ENCODE data around the gene RAI1.

RAI1 gene

DNA sequence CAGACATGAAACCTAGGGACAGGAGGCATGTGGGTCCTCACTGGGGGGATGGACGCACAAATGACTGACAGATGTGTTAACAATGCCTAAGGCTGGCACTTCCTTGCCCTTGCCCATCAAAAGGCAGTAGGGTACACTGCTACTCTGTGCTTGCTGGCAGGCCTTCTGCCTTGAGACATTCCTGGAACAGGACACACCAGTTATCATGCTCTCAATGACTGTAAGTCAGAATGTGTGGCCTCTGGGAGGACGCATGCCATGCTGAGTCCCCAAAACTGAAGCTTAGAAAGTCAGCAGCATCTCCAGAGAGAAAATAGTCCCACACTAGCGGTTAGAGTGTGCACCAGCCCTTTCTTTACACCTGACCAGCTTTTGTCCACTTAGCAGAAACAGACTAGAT, 171.7 kb downstream of the RAI1 start:
- DNase-seq (ENCODE audit: extremely low spot score): no peak
- ChIA-PET CTCF (interaction anchor here (0.8 to 1.5 kb wide), 6 partner anchors 9 to 66 kb away, joined by 3 to 8 read pairs (median 4); partner anchors contain the start of gene SREBF1), POLR2A (no interaction called here)
- TF ChIP-seq, protein P1, sequence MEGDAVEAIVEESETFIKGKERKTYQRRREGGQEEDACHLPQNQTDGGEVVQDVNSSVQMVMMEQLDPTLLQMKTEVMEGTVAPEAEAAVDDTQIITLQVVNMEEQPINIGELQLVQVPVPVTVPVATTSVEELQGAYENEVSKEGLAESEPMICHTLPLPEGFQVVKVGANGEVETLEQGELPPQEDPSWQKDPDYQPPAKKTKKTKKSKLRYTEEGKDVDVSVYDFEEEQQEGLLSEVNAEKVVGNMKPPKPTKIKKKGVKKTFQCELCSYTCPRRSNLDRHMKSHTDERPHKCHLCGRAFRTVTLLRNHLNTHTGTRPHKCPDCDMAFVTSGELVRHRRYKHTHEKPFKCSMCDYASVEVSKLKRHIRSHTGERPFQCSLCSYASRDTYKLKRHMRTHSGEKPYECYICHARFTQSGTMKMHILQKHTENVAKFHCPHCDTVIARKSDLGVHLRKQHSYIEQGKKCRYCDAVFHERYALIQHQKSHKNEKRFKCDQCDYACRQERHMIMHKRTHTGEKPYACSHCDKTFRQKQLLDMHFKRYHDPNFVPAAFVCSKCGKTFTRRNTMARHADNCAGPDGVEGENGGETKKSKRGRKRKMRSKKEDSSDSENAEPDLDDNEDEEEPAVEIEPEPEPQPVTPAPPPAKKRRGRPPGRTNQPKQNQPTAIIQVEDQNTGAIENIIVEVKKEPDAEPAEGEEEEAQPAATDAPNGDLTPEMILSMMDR (IDR thresholded peaks at IDR 0.05; ENCODE audit: control extremely low read depth, extremely low read depth, low read depth, missing control alignments): no peak

DNA sequence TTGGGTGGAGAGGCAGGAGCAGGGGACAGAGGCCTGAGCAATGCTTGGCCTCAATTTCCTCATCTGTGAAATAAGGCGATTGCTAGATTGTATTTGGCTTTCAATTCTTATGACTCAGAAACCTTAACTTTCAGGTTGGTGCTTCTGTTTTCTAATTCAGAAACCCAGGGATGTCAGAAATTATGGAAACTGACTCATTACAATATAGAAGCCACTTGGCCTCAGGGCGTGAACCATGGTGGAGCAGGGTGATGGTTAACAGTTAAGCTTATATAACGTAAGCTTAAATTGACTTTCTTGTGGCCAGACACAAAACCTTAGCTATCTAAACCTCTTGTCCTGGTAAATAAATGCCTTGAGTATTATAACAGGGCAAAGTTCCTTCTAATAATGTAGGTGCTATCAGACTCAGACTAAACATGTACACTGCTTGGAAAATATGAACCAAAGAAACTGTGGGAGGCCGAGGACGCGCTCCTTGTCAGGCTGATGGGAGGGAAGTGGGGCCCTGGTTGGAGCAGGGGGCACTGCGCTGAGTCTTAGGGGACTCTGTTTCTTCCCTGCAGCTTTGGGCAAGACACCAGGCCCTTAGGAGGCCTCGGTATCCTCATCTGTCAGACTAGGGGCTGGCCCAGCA, 172.7 kb downstream of the RAI1 start:
- ChIA-PET CTCF (interaction anchor here (0.8 to 1.7 kb wide), 9 partner anchors 8 to 179 kb away, joined by 3 to 8 read pairs (median 4); no protein-coding TSS in a partner anchor), POLR2A (no interaction called here)
- TF ChIP-seq, protein P1 (IDR thresholded peaks at IDR 0.05; ENCODE audit: control extremely low read depth, extremely low read depth, low read depth, missing control alignments): no peak
- DNase-seq (ENCODE audit: extremely low spot score): no peak

GRCh38 chr17:17855976-17856375, 174.7 kb downstream of the RAI1 start:
- TF ChIP-seq, protein P1 (IDR thresholded peaks at IDR 0.05; ENCODE audit: control extremely low read depth, extremely low read depth, low read depth, missing control alignments): no peak
- no peak for DNase-seq (ENCODE audit: extremely low spot score)
- POLR2A ChIA-PET: no interaction called here
- CTCF ChIA-PET: interaction anchor here (0.7 to 2.0 kb wide), 5 partner anchors 10 to 177 kb away, joined by 3 to 8 read pairs (median 6); no protein-coding TSS in a partner anchor

- ChIA-PET CTCF (interaction anchor here (1.0 to 2.0 kb wide), 3 partner anchors 15 to 177 kb away, joined by 3 to 8 read pairs (median 6); no protein-coding TSS in a partner anchor), POLR2A (no interaction called here)
- TF ChIP-seq, protein P1 (IDR thresholded peaks at IDR 0.05; ENCODE audit: control extremely low read depth, extremely low read depth, low read depth, missing control alignments): no peak
- DNase-seq (ENCODE audit: extremely low spot score): no peak
These were observed 175.1 kb downstream of the RAI1 start for GRCh38 chr17:17856386-17856785.

DNA sequence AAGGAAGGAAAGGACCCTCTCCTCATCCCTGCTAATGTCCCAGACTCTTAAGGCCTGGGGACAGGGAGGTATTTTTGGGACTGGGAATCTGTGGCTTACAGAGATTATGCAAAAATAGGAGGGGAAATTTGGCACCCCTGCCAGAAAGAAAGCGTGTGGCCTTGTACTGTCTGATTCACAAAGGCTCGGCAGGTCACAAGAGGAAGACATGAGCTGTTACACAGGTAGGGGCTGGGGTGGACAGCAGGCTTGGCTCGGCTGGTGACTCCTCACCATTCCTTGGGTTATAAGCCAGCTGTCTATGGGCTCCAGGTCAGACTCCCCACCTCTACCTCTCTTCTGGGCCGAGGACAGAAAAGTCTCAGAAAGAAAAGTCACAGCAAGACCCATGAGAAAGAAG, 176.2 kb downstream of the RAI1 start:
- no peak for DNase-seq (ENCODE audit: extremely low spot score)
- POLR2A ChIA-PET: no interaction called here
- CTCF ChIA-PET: interaction anchor here (1.0 to 8.2 kb wide), 3 partner anchors 22 to 46 kb away, joined by 3 to 93 read pairs (median 6); no protein-coding TSS in a partner anchor

DNA sequence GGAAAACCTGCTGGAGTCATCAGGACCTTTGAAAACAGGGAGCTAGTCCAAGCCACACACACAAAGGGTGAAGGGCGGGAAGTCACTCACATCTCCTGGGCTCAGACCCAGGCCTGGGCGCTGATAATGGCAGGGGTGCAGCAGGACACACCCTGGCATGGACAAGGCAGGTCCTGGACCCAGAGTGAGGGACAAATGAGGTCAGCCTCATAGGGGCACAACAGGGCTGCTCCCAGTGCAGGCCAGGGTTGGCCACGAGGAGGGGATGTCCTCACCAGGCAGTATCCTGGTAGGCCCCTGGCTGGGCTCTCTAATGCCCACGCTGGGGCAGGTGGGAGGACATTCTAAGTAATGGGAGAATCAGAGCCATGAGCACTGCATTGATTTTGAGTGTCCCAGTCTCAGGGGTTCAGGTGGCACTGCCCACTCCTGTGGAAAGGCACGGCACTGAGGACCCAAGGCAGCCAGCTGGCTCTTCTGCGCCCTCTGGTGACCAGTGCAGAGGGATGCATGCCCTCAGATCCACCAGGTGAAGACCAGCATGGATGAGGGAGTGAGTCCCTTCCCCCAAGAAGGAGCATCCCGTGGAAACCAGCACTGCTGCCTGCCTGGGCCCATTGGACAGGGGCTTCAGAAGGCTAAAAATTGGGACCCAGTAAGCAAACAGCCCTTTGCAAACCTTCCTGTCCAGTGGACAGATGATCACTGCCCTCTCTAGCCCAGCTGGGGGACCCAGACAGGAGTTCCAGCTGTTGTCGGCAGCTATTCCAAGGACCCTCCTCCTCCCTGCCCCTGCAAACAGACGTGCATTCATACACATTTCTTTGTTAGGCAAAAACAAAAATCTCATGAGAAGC, 178.9 kb downstream of the RAI1 start:
- POLR2A ChIA-PET: no interaction called here

More for the DNA sequence above, 176.2 kb downstream of the RAI1 start:
- TF ChIP-seq, protein P1 (IDR thresholded peaks at IDR 0.05; ENCODE audit: control extremely low read depth, extremely low read depth, low read depth, missing control alignments): no peak

More for the DNA sequence above, 178.9 kb downstream of the RAI1 start:
- CTCF ChIA-PET: interaction anchor here (0.7 to 8.2 kb wide), 30 partner anchors 10 to 218 kb away, joined by 3 to 93 read pairs (median 5); no protein-coding TSS in a partner anchor
- peak; percentile 86 for DNase-seq (ENCODE audit: extremely low spot score)
- TF ChIP-seq, protein P1 (IDR thresholded peaks at IDR 0.05; ENCODE audit: control extremely low read depth, extremely low read depth, low read depth, missing control alignments): peak; percentile 94

All from GM10248 (cell line).